Stimulated activated CD4-positive, alpha-beta T cell treated with anti-CD3 and anti-CD28 coated beads, Interleukin-1b, Interleukin-23, amount 100 ng/mL, for 4 hours (primary cell): ENCODE results near the gene ANO6.

Source experiments
- DNase-seq, 2 donors: peaks; one replicate each; pipeline ENCODE4 v3.0.0-alpha.2; 2020; ENCODE audit warnings: low read depth in 2 of 2

The ANO6 gene

DNA sequence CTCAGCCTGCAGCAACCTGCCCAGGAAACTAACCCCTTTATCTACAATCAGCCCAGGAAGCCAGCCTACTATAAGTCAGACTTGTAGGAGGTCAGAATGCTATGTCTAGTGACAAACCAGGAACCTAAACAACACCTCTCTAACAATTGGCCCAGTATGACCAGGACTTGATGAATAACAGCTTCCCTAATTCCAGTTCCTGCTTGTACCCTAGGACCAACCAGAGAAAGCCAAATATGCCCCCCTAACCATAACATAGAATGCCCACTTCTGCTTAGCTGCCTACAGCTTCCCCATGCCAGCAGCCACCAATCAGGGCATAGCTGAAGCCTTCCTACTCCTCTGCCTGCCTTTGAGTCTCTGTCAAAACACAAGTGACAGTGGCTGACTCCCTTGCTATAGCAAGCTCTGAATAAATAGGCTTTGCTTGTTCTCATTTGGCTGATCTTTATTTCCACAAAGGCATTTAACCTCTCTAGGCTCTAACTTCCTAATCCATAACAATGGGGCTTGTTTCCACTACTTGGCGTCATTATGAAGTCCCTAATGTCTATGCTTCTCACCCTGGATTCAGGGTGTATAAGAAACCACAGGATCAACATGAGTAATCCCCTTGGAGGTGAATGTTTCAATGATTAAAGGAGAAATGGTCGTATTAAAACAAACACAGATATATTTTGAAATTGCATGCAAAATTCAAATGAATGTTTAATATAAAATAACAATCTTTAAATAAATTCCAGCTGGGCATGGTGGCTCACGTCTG lies 220.2 kb downstream of the ANO6 start:
- DNase-seq, result no peak

GRCh38 chr12:45439039-45439438 lies 223.1 kb downstream of the ANO6 start:
- no peak for DNase-seq

GRCh38 chr12:45446013-45446412 lies 230.1 kb downstream of the ANO6 start:
- DNase-seq, result no peak

DNA sequence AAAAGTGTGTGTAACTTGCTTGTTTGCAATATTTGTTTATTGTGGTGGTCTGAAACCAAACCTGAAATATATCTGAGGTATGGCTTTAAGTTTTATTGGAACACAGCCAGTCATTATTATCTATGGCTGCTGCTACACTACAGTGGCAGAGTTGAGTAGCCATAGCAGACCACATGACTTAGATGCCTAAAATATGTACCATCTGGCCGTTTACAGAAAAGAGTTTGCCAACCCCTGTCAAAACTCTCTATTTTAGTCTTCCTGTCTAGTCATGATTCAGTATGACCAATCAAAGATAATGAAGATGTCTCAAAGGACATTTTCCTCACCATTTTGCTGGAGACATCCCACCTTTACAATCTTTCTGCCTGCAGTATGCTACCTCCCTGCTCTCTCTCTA lies 242.3 kb downstream of the ANO6 start:
- DNase-seq, result no peak

DNA sequence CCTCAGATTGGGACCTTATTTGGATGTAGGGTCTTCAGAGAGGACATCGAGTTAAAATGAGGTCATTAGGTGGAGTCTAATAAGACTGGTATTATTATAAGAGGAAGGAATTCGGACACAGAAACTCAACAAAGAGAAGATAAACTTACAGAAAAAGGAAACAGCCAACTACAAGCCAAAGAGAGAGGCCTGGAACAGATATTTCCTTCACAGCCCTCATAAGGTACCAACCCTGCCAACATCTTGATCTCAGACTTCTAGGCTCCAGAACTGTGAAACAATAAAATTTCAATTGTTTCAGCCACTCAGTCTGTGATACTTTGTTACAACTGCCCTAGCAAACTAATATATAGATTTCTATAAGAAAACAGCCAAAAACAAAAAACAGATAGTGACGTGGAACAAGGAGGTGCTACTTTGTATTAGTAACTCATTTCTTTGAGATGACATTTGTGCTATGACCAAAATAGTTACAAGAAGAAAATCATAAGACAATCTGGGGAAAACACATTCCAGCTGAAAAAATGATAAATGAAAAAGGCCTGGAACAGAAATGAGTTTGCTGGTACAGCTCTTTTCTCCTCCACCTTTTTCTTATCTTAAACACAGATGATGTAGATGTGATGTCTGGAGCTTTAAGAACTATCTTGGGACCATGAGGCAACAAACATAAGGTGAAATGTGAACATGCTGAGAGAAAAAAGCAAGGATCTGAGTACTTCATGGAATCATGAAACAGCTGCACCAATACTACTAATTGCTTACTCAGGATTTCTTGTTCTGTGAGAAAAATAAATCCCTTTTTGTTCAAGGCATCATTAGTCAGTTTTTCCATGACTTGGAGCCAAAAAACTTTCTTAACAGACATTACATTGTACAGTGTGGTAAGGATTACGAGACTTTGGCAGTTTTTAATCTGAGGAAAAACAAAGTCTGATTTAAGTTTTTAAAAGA lies 243.2 kb downstream of the ANO6 start:
- no peak for DNase-seq

DNA sequence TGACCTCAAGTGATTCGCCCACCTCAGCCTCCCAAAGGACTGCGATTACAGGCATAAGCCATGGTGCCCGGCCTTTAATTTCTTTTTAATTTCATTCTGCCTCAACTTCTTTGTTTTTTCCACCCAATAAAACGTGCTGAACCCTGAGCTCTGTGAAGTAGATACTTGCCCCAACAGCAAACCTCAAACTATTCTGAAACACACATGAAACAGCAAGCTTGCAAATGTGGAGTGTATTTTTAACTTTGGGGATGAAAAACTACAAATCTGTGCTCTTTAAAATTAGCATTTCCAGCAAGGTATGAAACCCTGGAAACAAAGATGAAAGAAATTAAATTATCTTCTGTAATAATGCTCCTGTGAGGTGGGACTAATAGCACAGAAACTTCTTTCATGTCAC lies 246.6 kb downstream of the ANO6 start:
- no peak for DNase-seq

DNA sequence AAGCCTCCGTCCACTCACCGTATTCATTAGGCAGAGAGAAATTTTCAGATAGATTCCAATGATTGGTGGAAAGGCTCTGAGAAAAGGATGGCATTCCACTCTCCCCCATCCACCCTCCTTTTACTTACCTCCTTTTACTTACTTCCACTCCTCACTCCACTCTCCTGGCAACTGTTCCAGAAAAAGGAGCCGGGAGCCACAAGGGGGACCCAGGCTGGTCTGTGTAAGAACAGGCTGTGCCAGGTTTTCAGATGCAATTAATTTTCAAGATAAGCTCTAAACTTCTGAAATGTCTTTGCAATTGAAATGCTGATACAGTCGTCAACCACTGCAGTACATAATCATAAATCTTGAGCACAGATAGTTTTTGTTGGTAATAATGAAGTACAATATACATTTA lies 248.8 kb downstream of the ANO6 start:
- DNase-seq, result no peak

- DNase-seq, result no peak
Measured at GRCh38 chr12:45468751-45469615, 253.1 kb downstream of the ANO6 start.

DNA sequence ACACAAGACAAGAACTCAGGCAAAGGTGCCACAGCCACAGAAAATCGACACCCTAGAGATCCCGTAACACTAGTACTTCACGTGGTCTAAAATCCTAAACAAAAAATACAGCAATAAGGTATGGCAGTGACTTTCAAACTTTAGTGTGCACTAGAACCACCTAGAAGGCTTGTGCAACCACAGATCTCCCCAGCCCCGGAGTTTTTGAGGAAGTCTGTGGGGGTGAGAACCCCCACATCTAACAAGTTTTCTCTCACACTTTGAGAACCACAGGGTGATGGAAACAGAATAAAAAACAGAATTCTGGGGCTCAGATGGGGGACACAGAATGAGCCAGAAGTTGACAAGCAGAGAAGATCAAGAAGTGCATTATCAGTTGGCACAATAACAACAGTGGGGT lies 254.0 kb downstream of the ANO6 start:
- no peak for DNase-seq

DNA sequence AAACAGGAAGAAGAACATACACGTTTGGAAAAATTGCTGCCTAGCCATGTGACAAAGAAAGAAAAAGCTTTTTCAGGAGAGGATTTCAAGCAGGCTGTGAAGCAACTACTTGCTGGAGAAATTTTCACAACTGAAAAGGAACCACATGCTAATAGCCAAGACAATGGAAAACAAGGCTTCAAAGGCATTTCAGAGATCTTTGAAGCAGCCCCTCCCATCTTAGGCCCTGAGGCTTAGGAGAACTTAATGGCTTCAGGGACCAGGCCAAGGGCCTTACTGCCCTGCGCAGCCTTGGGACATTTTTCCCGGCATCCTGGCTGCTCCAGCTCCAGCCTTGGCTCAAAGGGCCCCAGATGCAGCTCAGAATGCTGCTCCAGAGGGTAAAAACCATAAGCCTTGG lies 257.7 kb downstream of the ANO6 start:
- DNase-seq, result no peak

DNA sequence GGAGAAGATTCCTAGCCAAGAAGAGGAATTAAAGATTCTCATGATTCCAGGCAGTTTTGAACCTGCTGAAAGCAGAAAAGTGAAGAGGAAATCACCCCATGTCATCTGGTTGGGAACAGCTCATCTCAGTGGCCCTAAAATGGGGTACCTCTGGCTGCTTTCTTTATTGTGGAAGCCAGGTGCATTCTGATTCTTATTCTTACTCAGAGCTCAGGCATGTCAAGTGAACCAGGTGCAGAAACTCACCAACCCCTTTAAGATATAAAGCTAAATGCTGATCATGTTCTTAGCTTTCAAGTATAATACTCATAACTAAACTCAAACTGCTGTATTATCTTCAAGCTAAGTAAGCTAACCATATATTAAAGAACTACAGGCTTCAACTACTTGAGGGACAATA lies 259.7 kb downstream of the ANO6 start:
- DNase-seq, result no peak

- no peak for DNase-seq
Measured at GRCh38 chr12:45477526-45477925, 261.6 kb downstream of the ANO6 start.

DNA sequence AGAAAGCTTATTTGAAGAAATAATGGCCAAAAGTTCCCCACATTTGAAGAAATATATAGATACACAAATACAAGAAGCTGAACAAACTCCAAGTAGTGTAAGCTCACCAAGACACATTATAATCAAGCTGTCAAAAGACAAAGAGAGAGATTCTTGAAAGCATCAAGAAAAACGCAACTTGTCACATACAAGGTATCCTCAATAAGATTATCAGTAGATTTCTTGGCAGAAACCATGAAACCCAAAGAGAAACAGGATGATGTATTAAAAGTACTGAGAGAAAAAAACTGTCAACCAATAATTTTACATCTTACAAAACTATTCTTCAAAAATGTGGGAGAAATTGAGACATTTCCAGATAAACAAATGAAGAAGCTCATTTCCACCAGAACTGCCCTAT lies 263.0 kb downstream of the ANO6 start:
- no peak for DNase-seq

DNA sequence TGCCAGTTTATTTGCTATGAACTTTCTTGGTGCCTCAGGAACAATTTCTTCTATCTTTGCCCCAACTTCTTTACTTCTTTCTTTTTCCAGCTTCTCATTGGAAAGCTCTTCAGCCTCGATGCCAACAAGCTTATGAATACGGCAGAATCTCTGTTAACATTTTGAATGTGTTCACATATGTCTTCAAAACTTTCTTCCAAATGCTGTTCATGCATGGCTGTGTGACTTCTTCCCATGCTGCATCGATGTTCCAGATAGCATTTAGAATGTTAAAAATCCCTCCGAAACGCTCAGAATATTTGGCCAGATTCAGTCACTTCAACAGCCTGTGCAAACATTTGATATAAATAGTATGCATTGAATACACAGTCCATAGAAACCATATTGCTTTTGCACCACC lies 265.9 kb downstream of the ANO6 start:
- no peak for DNase-seq

- no peak for DNase-seq
Measured at GRCh38 chr12:45483571-45483970, 267.7 kb downstream of the ANO6 start.
